HG03442 (cell line): ENCODE data around the gene ABCG4.
"Not testable (repeated sequence)": the region's sequence is repeated elsewhere in the genome, so short reads cannot be mapped to it uniquely, and the experiment has no call there.

ENCODE experiments used
- ATAC-seq: cut with Tn5 transposase; IDR thresholded peaks from one replicate; pipeline ENCODE4 v1.9.1; 2021; ENCODE audit warnings: mild to moderate bottlenecking, moderate library complexity; ENCODE audit not compliant: unreplicated experiment

ABCG4 gene

DNA sequence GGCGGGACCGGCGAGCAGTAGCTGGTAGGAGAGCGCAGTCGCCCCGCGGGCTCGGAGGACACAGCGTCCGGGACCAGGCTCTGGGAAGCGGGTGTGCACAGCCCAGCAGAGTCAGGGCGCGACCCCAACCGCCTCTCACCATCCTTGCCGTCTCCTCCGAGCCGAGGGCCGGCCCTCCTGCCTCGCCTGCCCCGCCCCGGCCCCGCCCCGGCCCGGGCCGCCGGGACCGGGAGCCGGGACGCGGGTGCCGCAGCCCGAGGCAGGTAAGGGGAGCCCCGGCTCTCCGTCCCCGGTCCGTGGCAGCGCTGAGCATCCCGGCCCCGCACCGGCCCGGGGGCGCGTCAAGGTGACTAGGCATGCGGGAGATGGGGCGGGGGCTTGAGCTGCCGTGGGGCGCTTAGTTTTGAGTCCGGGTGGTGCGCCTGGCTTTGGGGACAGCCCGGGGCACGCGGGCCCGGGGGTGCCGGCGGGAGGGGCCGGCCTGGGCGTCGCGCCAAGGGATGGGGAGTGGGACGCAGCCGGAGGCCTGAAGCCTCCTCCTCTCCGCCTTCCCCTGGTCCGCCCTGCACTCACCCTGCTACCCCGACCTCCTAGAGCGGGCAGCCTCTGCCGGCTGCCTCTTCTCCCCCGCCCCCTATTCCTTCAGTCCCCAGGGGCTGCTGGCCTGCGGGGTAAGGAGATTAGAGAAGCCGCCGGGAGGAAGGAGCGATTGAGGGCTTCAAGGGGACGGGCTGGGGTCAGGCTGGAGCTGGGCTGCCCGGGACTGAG lies at the start of gene ABCG4:
ABCG4 (plus strand) TSS at position 35 of the 768 bp plus-strand sequence. CDS start 914 bp downstream, outside the sequence.
- ATAC-seq = no peak

DNA sequence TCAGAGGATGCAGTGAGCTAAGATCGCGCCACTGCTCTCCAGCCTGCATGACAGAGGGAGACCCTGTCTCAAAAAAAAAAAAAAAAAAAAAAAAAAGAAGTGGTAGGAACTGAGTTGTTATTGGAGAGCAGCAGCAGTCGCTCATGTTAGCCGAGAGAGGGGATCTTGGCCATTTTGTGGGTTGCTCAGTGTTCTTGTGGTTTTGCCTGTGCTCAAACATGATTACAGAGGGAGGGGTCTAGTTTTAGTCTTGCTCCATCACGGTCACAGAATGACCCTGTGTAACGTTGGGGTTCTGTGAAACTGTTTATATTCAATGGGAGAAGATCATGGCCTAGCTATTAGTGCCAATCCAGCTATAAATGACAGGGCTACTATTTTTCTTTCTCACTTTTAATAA lies 49.1 kb upstream of the ABCG4 start:
- no peak for ATAC-seq

DNA sequence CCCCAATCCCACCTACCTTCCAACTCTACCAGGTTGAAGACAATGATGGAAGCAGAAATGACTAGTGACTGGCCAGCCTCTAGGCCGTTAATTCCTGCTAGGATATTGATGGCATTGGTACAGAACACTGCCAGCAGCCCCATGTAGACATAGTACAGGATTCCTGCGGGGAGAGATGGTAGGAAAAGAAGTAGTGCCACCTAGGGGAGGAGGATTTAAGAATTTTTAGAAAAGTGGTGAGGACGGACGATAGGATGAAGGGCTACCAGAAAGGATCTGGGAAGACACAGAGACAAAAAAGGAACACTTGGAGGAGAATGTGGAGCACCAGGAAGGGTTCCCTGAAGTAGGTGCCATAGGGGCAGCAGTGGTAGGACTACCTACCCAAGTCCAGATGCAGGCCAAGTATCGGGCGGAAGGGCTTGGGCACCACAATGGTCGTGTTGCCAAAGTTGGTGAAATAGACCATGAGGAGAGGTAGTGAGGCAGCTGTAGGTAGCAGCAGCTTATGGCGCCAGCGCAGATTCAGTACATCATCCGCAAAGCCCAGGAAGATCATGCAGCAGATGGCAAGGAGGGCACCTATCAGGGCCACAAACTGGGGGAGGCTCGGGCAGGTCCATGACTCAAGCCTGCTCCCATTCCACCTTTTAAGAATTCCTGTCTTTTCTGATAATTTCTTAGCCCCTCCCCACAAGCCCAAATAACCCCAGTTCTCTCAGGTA lies 48.4 kb upstream of the ABCG4 start:
- no peak for ATAC-seq

DNA sequence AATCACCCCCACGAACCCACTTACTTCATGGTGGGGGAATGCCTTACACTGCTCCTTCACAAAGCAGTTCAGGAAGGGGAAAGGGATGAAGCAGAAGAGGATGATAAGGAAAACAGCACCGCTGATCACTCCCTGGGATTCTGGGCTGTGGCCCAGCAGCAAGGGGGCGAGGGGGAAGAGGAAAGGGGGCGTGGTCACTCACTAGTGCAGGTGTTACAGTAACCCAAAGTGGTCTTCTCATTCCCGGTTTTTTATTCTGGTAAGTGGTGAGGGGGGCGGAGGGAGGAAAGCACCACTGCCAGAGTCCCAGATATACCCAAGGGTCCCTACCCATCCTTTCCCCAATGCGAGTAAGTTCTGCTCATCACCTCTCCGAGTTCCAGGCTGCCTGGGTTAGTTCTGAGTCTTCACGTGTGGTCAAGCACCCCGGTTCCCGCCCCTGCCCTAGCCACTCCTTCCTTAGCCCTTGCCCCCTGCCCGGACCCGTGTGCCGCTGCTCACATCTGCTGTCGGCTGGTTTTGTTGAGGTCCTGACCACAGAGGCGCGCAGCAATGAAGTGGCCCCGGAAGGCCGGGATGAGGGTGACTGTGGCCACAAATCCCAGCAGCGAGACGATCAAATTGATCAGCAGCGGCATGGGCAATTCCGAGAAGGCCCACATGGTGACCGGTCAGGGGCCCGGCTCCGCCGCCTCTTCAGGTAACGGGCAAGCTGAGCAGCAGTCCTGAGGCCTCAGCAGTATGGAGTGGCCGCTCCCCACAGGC lies 47.7 kb upstream of the ABCG4 start:
- ATAC-seq = peak; percentile 2

DNA sequence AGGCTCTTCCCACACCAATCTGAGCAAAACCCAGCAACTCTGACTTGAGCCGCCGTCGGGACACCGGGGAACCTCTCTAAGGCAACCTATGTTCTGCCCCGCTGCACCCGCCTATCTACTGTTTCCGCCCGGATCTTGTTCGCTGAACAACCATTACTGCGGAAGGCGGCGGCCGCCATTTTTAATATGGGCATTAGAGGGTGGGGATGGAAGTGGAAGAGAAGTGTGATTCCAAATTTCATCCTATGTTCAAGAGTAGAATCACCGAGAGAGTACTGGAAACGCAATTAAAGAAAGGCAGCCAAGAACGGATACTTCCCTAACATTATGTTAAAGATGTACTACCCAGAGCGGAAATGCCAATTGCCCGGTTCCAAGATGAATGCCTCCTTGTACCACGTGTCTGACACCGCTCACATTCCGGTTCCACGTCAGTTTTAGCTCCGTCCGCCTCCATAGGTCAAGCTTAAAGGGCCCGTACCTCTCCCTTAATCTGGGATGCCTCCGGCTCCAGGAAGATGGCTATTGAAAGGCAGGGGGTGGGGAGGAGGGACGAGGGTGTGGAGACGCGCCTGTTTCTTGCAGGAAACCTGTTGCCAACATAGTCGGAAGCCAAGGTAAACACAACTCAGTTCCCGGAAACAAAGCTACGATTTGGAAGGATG lies 47.0 kb upstream of the ABCG4 start, which contains the start of gene DPAGT1:
DPAGT1 (minus strand) TSS at position 95 of the 665 bp plus-strand sequence. CDS start 198 bp downstream, outside the sequence.
- ATAC-seq = peak; percentile 75

DNA sequence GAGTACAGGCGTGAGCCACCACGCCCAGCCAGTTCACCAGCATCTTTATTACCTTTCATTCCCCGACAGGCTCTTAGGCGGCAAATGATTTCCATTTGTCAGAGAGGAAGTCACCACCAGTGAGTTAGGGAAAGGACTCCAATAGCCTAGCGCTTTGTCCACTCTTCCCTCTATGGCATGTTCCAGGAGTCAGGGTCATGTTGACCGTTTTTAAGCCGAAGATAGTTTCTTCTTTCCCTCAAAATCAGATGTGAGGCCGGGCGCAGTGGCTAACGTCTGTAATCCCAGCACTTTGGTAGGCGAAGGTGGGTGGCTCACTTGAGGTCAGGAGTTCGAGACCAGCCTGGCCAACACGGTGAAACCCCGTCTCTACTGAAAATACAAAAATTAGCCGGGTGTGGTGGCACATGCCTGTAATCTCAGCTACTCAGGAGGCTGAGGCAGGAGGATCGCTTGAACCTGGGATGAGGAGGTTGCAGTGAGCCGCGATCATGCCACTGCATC lies 45.6 kb upstream of the ABCG4 start:
- ATAC-seq = not testable (repeated sequence)

DNA sequence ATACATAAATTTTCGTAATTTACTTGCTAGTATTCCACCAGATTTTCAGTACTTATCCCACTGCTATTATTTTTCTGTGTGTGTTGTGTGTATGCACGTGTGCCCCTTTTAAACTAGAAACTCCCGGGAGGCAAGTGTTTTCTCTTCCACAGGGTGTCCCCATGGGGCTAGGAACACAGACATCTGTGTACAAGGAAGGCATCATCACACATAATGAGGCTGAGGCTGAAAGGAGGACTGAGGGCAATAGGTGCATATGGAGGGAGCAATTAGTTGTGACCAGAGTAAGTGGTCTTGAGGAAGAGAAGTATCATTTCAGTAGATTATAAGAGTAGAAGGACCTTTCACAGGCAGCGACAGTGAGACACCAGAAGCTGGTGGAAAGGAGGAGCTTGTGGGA lies 45.1 kb upstream of the ABCG4 start:
- ATAC-seq = no peak

DNA sequence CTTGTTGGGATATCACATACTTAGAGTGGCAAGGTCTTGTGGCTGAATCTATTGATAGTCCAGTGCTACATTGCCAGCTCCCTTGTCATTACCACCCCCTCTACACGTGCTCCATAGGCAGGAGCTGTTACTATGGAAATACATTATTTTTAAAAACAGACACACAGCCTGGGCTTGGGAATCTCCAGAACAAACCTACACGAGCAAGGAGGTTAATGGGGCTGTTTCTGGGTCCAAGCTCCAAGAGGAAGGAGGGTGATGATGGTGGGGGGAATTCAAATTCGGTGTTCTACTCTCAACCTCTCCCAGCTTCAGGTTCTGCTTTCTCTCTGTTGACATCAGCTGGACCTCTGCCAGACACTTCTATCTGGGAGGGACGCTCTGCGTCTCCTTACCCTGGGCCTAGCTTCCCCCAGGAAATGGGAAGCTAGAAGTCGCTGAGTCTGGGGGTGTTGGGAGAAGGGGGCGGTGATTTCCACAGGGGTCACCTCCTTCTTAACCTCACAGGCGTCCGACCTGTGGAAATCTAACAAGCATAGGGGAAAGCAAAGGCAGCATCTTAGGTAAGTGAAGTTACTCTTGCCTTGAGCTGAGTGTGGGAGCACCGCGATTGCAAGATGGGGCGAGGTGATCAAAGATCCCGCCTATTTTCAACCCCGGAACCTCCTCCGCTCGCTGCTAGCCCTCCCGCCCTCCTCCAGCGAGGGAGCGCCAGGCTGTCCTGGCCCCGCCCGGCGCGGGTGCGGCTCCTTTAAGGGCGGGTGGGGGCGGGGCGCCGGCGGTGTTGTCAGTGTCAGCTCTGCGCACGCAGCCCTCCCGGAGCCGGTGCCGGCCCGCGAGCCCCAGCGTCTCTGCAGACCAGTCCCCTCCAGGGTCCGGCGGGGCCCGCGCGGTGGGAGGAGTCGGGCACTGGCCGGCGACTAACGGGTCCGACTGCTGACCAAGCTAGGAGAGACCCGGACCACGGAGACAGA lies 42.0 kb upstream of the ABCG4 start, which contains the start of gene C2CD2L:
C2CD2L (plus strand) TSS at position 781 of the 974 bp plus-strand sequence. CDS start 398 bp downstream, outside the sequence.
- ATAC-seq = peak; percentile 76

DNA sequence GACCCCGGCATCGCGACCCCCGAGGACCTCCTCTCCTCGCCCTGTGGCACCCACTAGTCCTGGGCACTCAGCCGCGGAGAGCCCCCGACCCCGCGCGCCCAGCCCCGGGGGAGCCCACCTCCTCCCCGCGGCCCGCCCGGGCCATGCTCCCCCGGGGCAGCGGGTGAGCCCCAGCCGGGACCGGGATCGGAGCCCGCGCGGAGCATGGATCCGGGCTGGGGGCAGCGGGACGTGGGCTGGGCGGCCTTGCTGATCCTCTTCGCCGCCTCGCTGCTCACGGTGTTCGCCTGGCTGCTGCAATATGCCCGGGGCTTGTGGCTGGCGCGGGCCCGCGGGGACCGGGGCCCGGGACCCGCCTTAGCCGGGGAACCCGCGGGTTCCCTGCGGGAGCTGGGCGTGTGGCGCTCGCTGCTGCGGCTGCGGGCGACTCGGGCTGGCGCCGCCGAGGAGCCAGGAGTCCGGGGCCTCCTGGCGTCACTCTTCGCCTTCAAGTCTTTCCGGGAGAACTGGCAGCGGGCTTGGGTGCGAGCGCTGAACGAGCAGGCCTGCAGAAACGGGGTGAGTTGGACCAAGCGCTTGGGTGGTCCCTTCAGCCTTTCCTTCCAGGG lies 41.2 kb upstream of the ABCG4 start:
- ATAC-seq = peak; percentile 26

DNA sequence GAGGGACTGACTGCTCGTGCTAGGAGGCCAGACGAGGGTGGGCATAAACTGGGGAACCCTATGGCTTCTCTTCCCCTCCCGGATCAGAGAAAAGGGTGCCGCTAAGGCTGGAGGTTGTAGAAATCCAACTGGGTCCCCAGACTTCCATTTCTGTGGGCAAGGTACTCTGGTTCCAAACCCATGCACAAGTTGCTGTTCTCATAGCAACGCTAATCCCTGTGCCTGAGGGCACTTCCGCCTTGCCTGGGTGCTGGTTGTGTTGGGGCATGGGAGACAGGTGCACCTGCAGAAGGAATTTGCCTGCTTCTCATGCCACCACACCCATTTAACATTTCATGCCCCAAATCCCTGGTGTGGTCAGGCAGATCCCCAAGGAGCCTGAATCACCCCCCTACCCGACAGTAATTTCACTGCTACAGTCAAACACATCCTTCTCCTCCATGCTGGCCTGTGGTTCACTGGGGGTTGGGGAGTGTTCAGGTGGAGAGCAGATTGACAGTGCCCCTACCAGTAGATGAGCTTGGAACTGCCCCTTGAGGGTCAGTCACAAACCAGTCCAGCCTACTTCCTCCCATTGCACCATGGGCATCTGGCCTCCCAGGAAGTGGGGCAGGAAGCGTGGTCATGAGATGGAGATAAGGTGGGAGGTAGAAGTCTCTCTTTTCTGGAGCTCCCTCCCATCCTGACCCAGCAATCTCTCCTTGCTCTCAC lies 40.6 kb upstream of the ABCG4 start:
- no peak for ATAC-seq

DNA sequence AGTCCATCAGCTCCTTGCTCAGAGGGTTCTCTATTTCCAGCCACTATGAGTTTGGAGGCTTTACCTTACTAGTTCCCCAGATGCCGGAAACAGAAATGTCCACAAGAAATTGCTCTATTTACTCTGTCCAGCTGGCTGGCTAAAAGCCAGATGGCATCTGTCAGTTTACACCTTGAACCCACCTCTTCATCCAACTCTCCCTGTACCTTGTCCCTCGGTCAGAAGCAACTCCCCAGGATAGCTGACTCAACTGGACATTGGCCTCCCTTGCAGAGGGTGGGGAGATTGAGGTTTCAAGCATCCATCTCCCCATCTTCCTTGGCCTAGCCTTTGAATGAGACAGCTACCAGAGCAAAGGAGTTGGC lies 40.0 kb upstream of the ABCG4 start:
- no peak for ATAC-seq

DNA sequence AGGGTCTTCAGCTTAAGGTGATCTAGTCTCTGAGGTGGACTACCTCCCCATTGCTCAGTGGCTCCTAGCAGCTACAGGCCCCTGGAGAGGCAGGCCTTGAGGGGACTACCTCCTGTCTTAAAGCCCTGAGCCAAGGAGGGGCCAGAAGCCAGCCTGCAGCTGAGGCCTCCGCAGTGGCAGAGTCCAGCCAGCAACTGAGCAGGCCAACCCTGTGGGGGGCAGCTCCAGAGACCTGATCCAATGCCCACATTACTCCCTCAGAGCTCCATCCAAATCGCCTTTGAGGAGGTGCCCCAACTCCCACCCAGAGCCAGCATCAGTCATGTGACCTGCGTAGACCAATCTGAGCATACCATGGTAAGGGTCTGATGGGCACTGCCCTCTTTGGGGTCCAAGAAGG lies 39.0 kb upstream of the ABCG4 start:
- no peak for ATAC-seq

DNA sequence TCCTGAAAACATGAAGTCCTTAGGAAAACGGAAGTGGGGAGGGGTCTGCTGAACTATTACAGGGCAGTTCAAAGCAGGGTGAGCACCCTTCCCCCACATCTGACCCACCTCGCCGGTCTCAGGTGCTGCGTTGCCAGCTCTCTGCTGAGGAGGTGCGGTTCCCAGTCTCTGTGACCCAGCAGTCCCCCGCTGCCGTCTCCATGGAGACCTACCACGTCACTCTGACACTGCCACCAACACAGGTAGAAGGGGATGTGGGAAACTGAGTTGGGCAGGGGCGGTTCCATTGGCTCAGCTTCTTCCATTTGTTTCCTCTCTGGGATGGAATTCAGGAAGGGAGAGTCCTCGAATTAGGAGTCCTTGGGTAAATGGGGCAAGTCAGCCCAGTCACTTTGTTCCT lies 38.4 kb upstream of the ABCG4 start:
- no peak for ATAC-seq

DNA sequence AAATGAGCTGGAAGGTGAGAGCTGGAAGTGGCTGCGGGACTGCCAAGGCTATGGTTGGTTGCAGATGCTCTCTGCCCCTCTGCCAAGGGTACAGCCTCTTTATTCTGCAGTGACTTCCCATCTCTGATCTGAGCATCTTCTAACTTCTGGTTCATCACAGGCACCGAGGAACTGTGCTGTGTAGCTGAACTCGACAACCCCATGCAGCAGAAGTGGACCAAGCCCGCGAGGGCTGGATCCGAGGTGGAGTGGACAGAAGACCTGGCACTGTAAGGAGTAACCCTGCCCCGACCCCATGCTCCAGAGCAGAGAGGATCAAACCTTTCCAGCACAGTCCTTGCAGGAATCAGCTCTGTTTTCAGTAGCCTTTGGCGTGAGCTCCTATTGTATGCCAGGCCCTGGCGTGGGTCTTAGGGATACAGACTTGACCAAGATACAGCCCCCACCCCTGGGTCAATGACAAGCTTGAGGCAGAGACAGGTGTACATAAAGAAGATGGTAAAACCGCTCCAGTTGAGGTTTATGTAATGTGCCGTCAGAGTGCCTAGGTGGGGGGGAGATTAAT lies 37.4 kb upstream of the ABCG4 start:
- no peak for ATAC-seq

DNA sequence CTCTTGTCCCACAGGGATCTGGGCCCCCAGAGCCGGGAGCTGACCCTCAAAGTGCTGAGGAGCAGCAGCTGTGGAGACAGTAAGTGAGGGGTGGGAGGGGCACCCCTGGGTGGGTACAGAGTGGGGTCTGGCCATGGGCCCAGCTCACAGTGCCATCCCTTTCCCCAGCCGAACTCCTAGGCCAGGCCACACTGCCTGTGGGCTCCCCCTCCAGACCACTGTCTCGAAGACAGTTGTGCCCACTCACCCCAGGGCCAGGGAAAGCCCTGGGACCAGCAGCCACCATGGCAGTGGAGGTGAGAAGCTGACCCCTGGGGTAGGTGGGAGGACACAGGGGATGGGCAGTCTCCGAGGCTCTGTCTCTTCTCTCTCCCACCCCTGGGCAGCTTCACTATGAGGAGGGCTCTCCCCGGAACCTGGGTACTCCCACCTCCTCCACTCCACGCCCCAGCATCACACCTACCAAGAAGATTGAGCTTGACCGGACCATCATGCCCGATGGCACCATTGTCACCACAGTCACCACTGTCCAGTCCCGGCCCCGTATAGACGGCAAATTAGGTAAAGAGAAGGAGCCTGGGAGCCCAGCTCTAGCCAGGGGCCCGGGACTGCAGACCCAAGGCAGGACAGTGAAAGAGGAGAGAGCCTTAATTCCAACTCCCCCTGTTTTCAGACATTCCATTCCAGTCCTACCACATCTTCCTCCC lies 36.4 kb upstream of the ABCG4 start:
- no peak for ATAC-seq

DNA sequence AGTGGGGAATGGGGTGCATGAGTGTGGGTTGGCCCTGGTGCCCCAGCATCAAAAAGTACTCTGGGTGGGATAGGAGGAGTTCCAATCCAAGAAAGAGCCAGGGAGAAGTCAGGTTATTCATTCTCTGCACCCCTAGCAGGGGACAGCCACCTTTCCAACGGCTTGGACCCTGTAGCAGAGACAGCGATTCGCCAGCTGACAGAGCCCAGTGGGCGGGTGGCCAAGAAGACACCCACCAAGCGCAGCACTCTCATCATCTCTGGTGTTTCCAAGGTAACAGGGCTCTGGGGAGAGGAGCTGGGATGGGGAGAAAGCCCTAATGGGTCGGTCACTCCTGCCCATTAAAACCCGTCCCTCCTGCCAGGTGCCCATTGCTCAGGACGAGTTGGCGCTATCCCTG lies 35.1 kb upstream of the ABCG4 start:
- ATAC-seq = no peak

DNA sequence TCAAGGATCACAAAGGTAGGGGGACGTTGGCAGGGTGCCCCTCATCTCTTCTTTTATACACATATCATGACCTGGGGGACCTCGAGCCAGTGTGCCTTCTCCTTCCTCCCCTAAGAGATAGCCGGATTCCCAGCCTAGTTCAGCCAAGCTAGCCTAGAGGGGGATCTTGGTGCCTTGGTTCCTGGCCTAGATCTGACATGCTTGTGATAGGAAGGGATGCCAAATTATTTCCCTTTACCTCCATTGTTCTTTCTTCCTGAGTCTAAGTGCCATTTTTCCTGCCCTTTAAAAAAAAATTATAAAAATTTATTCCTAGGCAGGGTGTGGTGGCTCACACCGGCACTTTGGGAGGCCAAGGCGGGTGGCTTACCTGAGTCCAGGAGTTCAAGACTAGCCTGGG lies 34.5 kb upstream of the ABCG4 start:
- no peak for ATAC-seq
